Gastroesophageal sphincter (tissue), 4 donors: ENCODE results near the gene GCC1. TPM values are rescaled to one million over a fixed set of nuclear protein-coding genes. Genes with fewer than 3 reads are reported as not detected.

ENCODE experiments used
- ATAC-seq: fragments of 150-250 bp; one replicate; pipeline ENCODE4 v1.9.1; 2016; ENCODE audit warnings: mild to moderate bottlenecking, moderate library complexity
- H3K27ac ChIP-seq, 4 donors: fragments of 200-600 bp; sonication (generic) in 3 of 4; 1 replicate in 3 of 4; 2 replicates in 1 of 4; pipeline ENCODE4 v1.5.1; 2016 to 2019
- H3K27me3 ChIP-seq: fragments of 200-600 bp; sonication (generic); one replicate; pipeline ENCODE4 v1.5.1; 2019
- H3K36me3 ChIP-seq, 2 donors: fragments of 200-600 bp; sonication (generic); one replicate each; pipeline ENCODE4 v1.5.1; 2019; ENCODE audit warnings: control low read depth in 1 of 2
- H3K4me1 ChIP-seq, 3 donors: fragments of 200-600 bp; sonication (generic); 1 replicate in 2 of 3; 2 replicates in 1 of 3; pipeline ENCODE4 v1.5.1; 2016 to 2019; ENCODE audit warnings: control low read depth in 2 of 3
- H3K4me3 ChIP-seq, 2 donors: fragments of 200-600 bp; sonication (generic); one replicate each; pipeline ENCODE4 v1.5.1; 2019; ENCODE audit warnings: mild to moderate bottlenecking in 1 of 2, moderate library complexity in 1 of 2
- H3K9me3 ChIP-seq, 3 donors: fragments of 200-600 bp; sonication (generic); one replicate each; pipeline ENCODE4 v1.5.1; 2017 to 2019; ENCODE audit warnings: control low read depth in 2 of 3
- CTCF ChIP-seq, 4 experiments: fragments of 200-600 bp in 2 of 4; fragments of 450-650 bp in 2 of 4; sonication (generic) in 1 of 4; IDR thresholded peaks; one replicate each; pipeline ENCODE4 v1.5.1; 2017 to 2019; ENCODE audit warnings: antibody characterized with exemption in 4 of 4, mild to moderate bottlenecking in 2 of 4, moderate library complexity in 2 of 4
- EP300 ChIP-seq: sonication (generic); formaldehyde crosslinking; IDR thresholded peaks from one replicate; pipeline ENCODE4 v1.6.1; 2017; ENCODE audit warnings: antibody characterized with exemption, mild to moderate bottlenecking
- POLR2A ChIP-seq, 2 donors: fragments of 450-650 bp; IDR thresholded peaks; one replicate each; pipeline ENCODE4 v1.6.1; 2017; ENCODE audit warnings: antibody characterized with exemption in 2 of 2, mild to moderate bottlenecking in 2 of 2, moderate library complexity in 1 of 2
- POLR2AphosphoS5 ChIP-seq: sonication (generic); formaldehyde crosslinking; IDR thresholded peaks from one replicate; pipeline ENCODE4 v1.6.1; 2017; ENCODE audit warnings: antibody characterized with exemption
- WGBS, 2 donors: methylation state at CpG; one replicate each; pipeline ENCODE4 v1.1.5; 2018; ENCODE audit warnings: low coverage in 1 of 2; 5-methylcytosine and 5-hydroxymethylcytosine counted together
- total RNA-seq, 4 donors: library from RNA; depleted of rRNA; stranded (reverse); fragments of >200 nt; gene quantifications; one replicate each; pipeline ENCODE4 v1.1.0, GENCODE V29; 2016

Gene GCC1
- total RNA-seq, 4 donors from 2014 or later = 15.7 to 20.3 (median 16.8) TPM

GRCh38 chr7:127625331-127625730 is 39.9 kb upstream of the GCC1 start:
- no peak for ATAC-seq
- Histone ChIP-seq H3K4me1 (no peaks in the 10 kb centered on the region), H3K27ac (no peak overlapping the region), H3K36me3 (no peaks in the 10 kb centered on the region), H3K4me3 (no peak overlapping the region), H3K27me3 (peaks cover 14% of the 10 kb centered on the region), H3K9me3 (no peaks in the 10 kb centered on the region)
- TF ChIP-seq EP300 (no peak), CTCF (IDR thresholded peaks at IDR 0.05) (no peak), POLR2AphosphoS5 (no peak), POLR2A (IDR thresholded peaks at IDR 0.05) (no peak)

GRCh38 chr7:127620406-127621233 is 35.2 kb upstream of the GCC1 start:
- TF ChIP-seq POLR2AphosphoS5 (no peak), CTCF (IDR thresholded peaks at IDR 0.05) (no peak), EP300 (no peak), POLR2A (IDR thresholded peaks at IDR 0.05) (no peak)
- 4 to 20% methylated on average over 1 to 11 of the region's 24 CpGs for WGBS, 2 donors
- Histone ChIP-seq H3K27me3 (peaks cover 62% of the 10 kb centered on the region), H3K9me3 (no peaks in the 10 kb centered on the region), H3K36me3 (no peaks in the 10 kb centered on the region), H3K27ac (no peak overlapping the region), H3K4me3 (no peak overlapping the region), H3K4me1 (no peaks in the 10 kb centered on the region)
- ATAC-seq = no peak

- H3K4me3 ChIP-seq = no peak overlapping the region
- no peaks in the 10 kb centered on the region for H3K4me1 ChIP-seq
- TF ChIP-seq EP300 (no peak), POLR2A (IDR thresholded peaks at IDR 0.05) (no peak), POLR2AphosphoS5 (no peak), CTCF (IDR thresholded peaks at IDR 0.05) (no peak)
- peaks cover 69% of the 10 kb centered on the region for H3K27me3 ChIP-seq
- 1 to 15% methylated on average over 4 to 15 of the region's 27 CpGs for WGBS, 2 donors
- H3K27ac ChIP-seq = no peak overlapping the region
- no peak for ATAC-seq
- H3K36me3 ChIP-seq = no peaks in the 10 kb centered on the region
- H3K9me3 ChIP-seq = no peaks in the 10 kb centered on the region
These were observed 34.4 kb upstream of the GCC1 start for GRCh38 chr7:127619681-127620405.

- H3K27me3 ChIP-seq = peaks cover 79% of the 10 kb centered on the region
- no peaks in the 10 kb centered on the region for H3K9me3 ChIP-seq
- H3K4me3 ChIP-seq = no peak overlapping the region
- TF ChIP-seq EP300 = no peak
- no peak for TF ChIP-seq POLR2A (IDR thresholded peaks at IDR 0.05)
- TF ChIP-seq POLR2AphosphoS5 = no peak
- no peak for TF ChIP-seq CTCF (IDR thresholded peaks at IDR 0.05)
- no peaks in the 10 kb centered on the region for H3K4me1 ChIP-seq
- 60% methylated on average over 1 of the region's 1 CpG; no CpG with 5 or more reads in 1 of the 2 donors for WGBS, 2 donors
- no peaks in the 10 kb centered on the region for H3K36me3 ChIP-seq
- no peak overlapping the region for H3K27ac ChIP-seq
- no peak for ATAC-seq
These were observed 33.4 kb upstream of the GCC1 start for GRCh38 chr7:127618775-127619174.
